Measurements from ENCODE around the gene TOLLIP.

GRCh38 chr11:1354125-1354938 is 44.9 kb upstream of the TOLLIP start:
- TF ChIP-seq EZH2 (IDR thresholded peaks at IDR 0.05; ENCODE audit: borderline replicate concordance, low read length): no peak
- TF ChIP-seq CTCF (IDR thresholded peaks at IDR 0.05; ENCODE audit: low read length): no peak

All from OCI-LY1 (cell line).